Amygdala (tissue), 56 donors: ENCODE data around the gene CMTM6.
"Not testable (repeated sequence)": the region's sequence is repeated elsewhere in the genome, so short reads cannot be mapped to it uniquely, and the experiment has no call there.

Experiments
- DNase-seq, 56 donors: peaks; one replicate each; lab custom pipeline; 2025; lab: John Stamatoyannopoulos, UW

Gene CMTM6, protein sequence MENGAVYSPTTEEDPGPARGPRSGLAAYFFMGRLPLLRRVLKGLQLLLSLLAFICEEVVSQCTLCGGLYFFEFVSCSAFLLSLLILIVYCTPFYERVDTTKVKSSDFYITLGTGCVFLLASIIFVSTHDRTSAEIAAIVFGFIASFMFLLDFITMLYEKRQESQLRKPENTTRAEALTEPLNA

DNA sequence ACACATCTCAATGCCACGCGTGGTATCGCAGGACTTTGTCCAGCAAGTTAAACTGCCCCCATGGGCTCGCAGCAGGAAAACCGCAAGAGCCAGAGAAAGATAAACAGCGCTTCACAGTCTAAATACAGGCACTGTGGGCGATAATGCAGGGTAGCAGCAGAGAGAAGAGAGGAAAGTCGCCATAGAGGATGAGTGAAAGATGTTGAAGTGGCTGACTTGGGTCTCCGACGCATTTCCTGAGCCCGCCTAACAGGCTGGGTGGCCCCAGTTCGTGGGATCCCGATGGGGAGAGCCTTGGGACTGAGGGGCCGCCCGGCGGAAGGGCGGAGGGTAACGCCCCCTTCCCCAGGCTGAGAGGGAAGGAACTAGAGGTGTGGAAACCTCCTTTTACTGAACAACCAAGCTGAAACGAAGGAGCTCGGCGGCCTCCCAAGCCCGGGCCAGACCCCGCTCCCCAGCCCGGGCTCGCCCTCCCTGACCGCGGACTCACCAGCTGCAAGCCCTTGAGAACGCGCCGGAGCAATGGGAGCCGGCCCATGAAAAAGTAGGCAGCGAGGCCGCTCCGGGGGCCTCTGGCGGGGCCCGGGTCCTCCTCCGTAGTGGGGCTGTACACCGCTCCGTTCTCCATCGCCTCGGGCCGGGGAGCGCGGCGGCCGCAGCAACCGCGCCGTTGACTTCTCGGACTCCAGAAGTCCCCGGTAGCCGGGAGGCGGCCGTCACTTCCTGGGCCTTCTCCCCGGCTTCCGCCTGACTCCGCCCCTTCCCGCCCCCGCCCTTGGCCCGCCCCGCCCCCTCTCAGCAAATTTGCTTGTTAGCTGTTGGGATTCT, at the start of gene CMTM6:
CMTM6 (minus strand) TSS at position 735 of the 828 bp plus-strand sequence; CDS start at position 628, 107 bp downstream.
- peak in 55 of 56 donors; percentile 19 to 88 (median 73) for DNase-seq

DNA sequence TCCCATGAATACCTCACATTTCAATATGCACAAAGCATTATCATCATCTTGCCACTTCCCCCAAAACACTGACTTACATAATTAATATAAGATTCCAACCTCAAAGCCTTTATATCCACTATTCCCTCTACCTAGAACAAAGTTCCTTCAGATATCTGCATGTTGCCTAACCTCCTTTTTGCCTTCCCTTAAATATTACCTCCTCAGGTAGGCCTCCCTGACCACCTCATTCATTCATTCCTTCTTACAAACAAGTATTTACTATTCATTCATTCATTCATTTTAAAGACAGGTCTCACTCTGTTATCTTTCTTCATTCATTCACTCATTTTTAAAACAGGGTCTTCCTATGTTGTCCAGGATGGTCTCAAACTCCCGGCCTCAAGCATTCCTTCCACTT, 49.4 kb upstream of the CMTM6 start:
- no peak for DNase-seq

DNA sequence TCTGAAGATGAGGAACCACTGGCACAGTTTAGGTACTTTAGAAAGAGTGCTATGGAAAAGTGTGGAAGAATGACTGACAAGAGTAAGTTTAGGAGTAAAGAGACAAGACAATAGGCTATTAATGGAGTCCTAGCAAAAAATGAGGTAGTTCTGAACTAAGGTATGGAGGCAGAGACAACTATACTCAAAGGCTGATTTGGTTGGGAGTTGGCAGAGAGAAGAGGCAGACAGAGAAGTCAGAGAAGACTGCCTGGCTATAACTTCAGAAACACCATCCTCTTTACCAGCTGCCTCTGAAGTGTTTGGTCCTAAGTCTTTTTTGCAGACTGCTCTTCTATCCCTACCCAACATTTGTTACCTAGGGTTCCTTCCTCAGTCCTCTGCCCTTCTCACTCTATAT, 48.8 kb upstream of the CMTM6 start:
- DNase-seq, result no peak

DNA sequence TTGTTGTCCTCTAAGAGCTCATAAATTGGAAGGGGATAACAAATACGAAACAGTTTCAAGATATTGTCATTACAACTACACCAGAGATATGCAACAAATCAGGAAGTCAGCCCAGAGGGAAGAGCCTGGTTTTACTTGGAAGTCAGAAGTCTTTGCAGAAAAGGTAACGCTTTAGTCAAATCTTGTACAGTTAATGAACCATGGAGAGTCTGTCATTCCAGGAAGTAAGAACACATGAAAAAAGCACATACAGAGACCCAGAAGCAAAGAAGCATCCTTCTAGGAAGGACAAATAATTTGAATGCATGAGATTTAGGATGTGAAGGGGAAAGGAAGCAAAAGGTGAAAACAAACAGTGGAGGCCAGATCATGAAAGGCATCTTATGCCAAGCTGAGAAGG, 48.4 kb upstream of the CMTM6 start:
- no peak for DNase-seq

DNA sequence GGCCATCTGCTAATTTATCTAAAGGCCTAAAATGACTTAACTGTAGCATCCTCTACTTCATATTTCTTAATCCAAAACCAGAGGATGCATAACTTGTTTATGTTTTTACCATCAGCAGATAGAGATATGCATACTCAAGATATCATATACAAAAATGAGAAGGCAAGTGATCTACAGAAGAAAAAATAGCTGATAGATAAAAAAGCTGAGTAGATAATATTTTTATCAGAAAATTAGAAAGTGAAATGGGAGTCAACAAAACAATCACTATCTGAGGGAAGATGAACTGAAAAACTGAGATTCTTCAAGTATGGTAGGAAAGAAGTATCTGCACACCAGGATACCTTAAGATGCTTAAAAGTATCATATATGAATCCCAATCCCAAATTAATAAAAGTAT, 42.7 kb upstream of the CMTM6 start:
- DNase-seq, result no peak

DNA sequence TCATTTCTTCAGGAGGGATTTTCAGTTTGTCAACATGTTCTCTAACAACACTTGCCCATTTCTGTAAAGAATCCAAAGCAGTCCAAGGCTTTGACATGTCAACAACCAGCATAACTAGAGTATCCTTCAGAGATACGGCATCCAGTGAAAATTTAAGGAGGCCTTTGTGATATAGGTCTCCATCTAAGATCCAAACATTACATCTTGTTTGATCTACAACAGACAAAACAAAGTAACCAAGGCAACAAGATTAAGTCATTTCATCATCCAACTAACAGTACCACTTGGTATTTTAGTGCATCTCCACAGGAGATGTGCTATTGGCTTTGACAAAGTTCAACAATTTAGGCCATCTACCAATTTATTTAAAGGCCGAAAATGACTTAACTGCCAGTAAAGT, 42.2 kb upstream of the CMTM6 start:
- no peak for DNase-seq

DNA sequence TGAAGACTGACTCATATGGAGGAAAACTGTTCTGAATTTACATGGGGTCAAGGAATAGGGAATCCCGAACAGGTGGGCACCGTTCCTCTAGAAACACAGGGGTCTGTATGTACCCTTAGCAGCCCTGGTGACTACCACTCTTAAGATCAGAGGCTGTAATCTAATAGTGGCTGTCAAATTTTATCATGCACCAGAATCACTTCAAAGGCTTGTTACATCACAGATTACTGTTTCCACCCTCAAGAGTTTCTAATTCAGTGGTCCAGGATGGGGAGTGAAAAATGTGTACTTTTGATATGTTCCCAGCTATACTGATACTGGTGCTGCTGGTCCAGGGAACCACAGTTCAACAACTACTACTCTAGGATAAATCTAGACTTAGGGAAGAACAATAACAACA, 40.2 kb upstream of the CMTM6 start:
- DNase-seq, result no peak

DNA sequence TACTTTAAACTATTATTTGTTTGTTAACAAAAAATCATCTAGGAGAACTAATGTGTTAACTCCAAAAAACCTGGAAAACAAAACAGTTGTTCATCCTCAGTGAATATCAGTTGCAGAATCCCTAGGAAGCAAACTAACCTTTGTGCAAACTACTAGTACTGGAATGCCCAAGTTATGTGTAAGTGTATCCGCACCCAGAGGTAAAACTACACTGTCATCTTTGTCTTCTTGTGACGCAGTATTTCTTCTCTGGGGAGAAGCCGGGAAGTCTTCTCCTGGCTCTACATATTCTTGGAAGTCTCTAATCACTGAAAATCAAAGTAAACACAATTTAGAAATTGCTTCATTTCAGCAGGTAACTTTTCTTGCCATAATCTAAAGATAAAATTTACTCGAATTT, 38.2 kb upstream of the CMTM6 start:
- DNase-seq, result no peak

DNA sequence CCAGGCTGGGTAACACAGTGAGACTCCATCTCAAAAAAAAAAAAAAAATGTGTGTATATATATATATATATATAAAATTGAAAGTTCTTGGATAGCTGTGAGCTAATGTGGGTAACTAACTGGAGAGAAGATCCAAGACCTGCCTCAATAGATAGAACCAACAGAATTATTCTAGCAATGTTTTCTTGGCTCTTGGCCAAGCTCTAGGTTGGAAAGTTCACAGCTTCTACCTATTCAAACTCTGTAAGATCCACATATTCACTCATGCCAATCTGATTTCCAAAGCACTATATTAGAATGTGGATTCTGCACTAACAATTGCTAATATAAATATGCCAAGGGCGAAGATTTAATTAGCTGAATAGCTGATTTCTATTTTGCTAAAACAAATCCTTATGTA, 29.8 kb upstream of the CMTM6 start:
- DNase-seq, result no peak

DNA sequence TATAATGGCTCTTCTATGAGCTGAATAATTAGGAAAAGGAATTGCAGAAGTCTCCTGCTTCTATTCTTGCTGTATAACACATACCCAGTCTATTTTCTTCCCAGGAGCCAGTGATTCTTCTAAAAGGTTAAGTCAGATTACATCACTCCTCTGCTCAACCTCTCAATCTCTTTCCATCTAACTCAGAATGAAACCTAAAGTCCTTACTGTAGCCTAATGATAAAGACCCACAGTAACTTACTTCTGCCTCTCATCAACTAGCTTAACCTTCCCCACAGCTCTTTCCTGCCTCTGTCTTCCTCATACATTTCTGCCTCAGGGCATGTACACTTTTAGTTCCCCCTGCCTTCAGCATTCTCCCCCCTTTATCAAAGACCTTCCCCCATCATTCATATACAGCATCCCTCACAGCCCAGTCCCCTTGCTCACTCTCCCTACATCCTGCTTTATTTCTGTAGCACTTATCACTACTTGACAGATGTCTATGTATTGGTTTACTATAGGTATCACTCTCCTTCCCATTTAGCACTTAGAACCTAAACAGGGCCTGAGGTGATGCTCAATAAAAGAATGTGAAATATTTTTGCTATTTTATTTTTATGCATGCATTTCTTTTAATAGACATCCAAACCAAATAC, 28.5 kb upstream of the CMTM6 start:
- DNase-seq, result no peak

DNA sequence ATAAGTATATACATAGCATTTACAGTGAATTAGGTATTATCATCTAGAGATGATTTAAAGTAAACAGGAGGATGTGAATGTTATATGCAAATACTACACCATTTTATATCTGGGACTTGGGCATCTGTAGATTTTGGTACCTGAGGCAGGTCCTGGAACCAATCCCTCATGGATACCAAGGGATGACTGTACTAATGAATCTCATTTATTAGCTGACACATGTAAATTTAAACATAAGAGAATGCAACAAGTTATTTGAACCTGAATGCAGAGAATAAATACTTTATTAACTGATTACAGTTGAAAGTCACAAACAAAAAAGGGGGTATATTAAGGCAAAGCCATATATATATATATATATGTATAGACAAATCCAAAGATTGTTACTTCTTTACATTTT, 23.1 kb upstream of the CMTM6 start:
- no peak for DNase-seq

DNA sequence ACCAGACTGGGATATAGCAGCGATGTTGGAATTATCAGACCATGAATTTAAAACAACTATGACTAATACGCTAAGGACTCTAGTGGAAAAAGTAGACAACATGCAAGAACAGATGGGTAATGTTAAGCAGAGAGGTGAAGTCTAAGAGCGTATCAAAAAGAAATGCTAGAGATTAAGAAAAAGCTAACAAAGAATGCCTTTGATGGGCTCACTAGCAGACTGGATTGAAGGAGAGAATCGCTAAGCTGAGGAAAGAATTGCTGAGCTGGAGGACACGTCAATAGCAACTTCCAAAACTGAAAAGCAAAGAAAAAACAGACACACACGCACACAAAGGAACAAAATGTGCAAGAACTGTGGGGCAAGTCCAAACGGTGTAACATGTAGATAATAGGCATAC, 20.0 kb upstream of the CMTM6 start:
- no peak for DNase-seq

DNA sequence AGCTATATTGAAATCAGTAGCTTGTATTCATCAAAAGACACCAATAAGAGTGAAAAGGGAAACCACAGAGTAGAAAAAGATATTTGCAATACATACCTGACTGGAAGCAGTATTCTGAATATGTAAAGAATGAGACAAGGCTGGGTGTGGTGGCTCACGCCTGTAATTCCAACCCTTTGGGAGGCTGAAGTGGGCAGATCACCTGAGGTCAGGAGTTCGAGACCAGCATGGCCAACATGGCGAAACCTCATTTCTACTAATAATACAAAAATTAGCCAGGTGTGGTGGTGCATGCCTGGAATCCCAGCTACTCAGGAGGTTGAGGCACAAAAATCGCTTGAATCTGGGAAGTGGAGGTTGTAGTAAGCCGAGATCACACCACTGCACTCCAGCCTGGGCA, 16.3 kb upstream of the CMTM6 start:
- not testable (repeated sequence) for DNase-seq

DNA sequence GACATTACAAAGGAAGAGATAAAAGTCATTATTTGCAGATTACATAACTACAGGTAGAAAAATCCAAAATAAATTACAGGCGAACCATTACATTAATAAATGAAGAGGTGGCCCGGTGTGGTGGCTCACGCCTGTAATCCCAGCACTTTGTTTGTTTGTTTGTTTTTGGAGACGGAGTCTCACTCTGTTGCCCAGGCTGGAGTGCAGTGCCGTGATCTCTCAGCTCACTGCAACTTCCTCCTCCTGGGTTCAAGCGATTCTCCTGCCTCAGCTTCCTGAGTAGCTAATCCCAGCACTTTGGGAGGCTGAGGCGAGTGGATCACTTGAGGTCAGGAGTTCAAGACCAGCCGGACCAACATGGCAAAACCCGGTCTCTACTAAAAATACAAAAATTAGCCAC, 14.1 kb upstream of the CMTM6 start:
- not testable (repeated sequence) for DNase-seq

DNA sequence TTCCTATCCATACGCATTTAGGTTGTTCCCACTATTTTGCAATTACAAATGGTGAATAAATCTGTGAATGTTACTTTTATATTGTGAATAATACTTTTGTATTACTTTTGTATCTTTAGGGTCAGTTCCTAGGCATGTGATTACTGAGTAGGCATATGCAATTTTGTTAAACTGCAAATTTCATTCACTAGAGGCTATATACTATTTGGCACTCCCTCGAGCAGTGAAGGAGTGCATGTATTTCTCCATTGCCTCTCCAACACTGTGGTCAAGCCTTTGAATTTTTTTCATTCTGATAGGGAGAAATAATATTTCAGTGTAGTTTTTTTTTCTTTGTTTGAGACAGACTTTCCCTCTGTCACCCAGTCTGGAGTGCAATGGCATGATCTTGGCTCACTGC, 8.4 kb upstream of the CMTM6 start:
- no peak for DNase-seq

DNA sequence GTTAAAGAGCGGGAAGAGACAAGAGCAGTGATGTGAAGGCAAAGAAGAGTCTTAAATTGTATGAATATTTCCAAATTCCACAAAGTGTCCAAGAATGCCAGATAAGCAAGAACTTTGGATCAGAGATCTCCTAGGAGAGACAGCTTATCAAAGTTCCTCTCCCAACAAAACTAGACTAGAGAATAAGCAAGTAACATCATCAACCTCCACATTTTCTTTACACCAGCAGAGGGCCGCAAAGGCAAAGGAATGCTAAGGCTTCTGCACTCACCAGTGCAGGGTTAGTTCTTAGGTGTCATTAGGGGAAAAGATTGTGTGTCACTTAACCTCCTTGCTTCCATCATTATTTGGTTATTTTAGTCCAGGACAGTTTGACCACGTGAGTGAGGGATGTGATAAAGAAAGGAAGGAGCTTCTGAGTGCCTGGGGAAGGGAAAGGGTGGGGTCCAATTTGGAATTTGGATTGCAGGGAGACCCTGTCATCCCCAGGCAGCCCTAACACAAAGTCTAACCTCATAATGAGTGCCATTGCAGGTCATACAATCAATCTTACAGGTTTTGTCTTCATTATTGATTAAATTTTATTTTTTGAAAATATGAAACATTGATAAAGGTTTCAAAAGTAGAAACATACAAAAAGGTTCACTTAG, 7.5 kb upstream of the CMTM6 start:
- DNase-seq, result peak in 48 of 56 donors; percentile 0 to 83 (median 33)

DNA sequence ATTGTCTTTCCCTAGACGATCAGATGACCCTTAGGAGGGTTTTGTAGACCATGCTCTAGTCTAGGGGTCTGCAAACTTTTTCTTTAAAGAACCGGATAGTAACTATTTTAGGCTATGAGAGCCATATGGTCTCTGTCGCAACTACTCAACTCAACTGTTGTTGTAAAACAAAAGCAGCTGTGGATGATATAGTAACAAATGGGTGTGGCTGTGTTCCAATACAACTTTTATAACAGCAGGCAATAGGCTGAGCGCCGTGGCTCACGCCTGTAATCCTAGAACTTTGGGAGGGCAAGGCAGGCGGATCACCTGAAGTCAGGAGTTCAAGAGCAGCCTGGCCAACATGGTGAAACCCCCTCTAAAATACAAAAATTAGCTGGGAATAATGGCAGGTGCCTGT, 6.1 kb upstream of the CMTM6 start:
- no peak for DNase-seq

DNA sequence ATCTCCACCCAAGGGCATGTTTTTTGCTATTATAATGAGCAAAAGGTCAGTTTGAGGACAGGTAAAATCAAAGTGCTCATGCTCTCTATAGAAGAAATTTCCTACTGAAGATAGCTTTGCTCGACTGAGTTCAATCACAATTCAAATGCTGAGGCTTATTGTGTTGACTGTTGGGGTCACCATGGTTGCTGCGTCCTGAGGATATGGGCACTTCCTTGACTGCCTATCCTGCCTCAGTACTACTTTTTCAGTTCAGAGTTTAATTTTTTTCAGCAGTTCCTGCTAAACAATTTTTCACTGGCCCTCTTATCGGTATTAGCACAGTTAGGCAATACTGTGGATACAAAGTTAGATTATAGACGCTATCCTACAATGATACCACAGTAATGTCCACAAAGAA, 3.8 kb upstream of the CMTM6 start:
- no peak for DNase-seq

DNA sequence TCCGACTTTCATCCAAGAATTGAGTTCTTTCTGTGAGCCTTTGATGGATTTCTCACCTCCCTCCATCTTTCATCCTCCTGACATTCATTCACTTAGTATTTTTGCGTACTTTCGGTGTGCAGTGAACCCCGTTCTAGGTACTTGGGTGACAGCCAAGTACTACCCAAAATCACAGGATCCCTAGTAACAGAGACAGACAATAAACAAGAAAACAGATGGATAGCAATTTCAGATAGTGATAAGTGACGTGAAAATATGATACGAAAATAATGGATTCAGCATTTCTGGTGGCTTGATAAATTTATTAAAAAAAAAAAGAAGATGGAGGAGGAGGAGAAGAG, 264 bp upstream of the CMTM6 start:
- no peak for DNase-seq

DNA sequence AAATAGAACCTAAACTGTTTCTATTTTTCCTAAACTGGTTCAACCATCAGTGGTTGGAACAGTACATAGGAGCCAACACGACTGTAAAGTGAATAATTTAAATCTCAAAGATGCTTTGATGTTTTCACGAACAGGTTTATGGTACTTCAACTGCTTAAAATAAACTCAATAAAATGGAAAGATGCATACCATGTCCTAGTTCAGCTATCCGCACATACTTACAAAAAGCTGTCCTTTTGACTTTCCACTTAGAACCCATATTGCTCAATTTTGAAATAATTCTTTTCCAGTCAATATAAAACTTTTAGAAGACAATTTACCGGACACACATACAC, 902 bp downstream of the CMTM6 start:
- no peak for DNase-seq
